Keratinocyte (primary cell): ENCODE measurements around the gene CDC42EP4.

ENCODE experiments used
- EZH2 ChIP-seq: IDR thresholded peaks from one replicate; pipeline ENCODE4 v1.6.1; 2012; ENCODE audit warnings: inconsistent platforms, mild to moderate bottlenecking, low read length, moderate library complexity
- TF ChIP-seq, protein P1 (sequence below), 3 experiments: IDR thresholded peaks in 1 of 3; conservative IDR thresholded peaks in 1 of 3; optimal IDR thresholded peaks in 1 of 3; 2 replicates in 2 of 3; 3 replicates in 1 of 3; pipeline versions ENCODE3 to v1.5.1; 2011; ENCODE audit warnings: low read length in 3 of 3, mild to moderate bottlenecking in 3 of 3, moderate library complexity in 2 of 3, control low read depth in 1 of 3, inconsistent platforms in 1 of 3; ENCODE audit not compliant: insufficient read depth in 2 of 3; ENCODE audit errors: extremely low read depth in 1 of 3

GRCh38 chr17:73274490-73274889, 37.3 kb downstream of the CDC42EP4 start:
- TF ChIP-seq, protein P1, sequence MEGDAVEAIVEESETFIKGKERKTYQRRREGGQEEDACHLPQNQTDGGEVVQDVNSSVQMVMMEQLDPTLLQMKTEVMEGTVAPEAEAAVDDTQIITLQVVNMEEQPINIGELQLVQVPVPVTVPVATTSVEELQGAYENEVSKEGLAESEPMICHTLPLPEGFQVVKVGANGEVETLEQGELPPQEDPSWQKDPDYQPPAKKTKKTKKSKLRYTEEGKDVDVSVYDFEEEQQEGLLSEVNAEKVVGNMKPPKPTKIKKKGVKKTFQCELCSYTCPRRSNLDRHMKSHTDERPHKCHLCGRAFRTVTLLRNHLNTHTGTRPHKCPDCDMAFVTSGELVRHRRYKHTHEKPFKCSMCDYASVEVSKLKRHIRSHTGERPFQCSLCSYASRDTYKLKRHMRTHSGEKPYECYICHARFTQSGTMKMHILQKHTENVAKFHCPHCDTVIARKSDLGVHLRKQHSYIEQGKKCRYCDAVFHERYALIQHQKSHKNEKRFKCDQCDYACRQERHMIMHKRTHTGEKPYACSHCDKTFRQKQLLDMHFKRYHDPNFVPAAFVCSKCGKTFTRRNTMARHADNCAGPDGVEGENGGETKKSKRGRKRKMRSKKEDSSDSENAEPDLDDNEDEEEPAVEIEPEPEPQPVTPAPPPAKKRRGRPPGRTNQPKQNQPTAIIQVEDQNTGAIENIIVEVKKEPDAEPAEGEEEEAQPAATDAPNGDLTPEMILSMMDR (optimal IDR thresholded peaks at IDR 0.05 in 1 of 3, IDR thresholded peaks at IDR 0.05 in 1 of 3, conservative IDR thresholded peaks at IDR 0.05 in 1 of 3; ENCODE audit: extremely low read depth in 1 of 3, insufficient read depth in 2 of 3, low read length in 3 of 3) = no peak
- no peak for TF ChIP-seq EZH2
